GM12878 (cell line): ENCODE results near the gene CLDN34. TPM values are rescaled to one million over a fixed set of nuclear protein-coding genes. Genes with fewer than 3 reads are reported as not detected.

Experiments used
- CBFB ChIP-seq: IDR thresholded peaks from 2 replicates; pipeline ENCODE4 v1.6.1; 2016; ENCODE audit warnings: antibody characterized with exemption, low read depth
- CBX3 ChIP-seq: fragments of 200-600 bp; sonication (generic); IDR thresholded peaks from 2 replicates; pipeline ENCODE4 v1.6.1; 2016; ENCODE audit warnings: low read depth, borderline replicate concordance
- CUX1 ChIP-seq: IDR thresholded peaks from 2 replicates; pipeline ENCODE4 v1.6.1; 2012; ENCODE audit warnings: improper control_type of control experiment, low read depth, low read length; ENCODE audit not compliant: insufficient replicate concordance
- E2F4 ChIP-seq: IDR thresholded peaks from 2 replicates; pipeline ENCODE4 v1.6.1; 2012; ENCODE audit warnings: low read depth, low read length, improper control_type of control experiment
- FOXM1 ChIP-seq: IDR thresholded peaks from 2 replicates; pipeline ENCODE4 v1.6.1; 2012; ENCODE audit warnings: low read depth, mild to moderate bottlenecking, inconsistent platforms, low read length, moderate library complexity
- IRF4 ChIP-seq: IDR thresholded peaks from 2 replicates; pipeline ENCODE4 v1.6.1; 2011; ENCODE audit warnings: low read depth, low read length
- NFYB ChIP-seq: IDR thresholded peaks from 2 replicates; pipeline ENCODE4 v1.6.1; 2011; ENCODE audit warnings: low read depth, mild to moderate bottlenecking, low read length, improper control_type of control experiment, moderate library complexity; ENCODE audit not compliant: insufficient read depth
- NR2F1 ChIP-seq: fragments of 450-650 bp; conservative IDR thresholded peaks from 2 replicates; pipeline ENCODE4 v1.6.1; 2017; ENCODE audit warnings: mild to moderate bottlenecking
- PAX5 ChIP-seq: IDR thresholded peaks from 2 replicates; pipeline ENCODE4 v1.6.1; 2011; ENCODE audit warnings: low read depth, low read length, borderline replicate concordance
- RELA ChIP-seq: fragments of 450-650 bp; IDR thresholded peaks from 2 replicates; pipeline ENCODE4 v1.8.0; 2014; ENCODE audit warnings: borderline replicate concordance; ENCODE audit not compliant: partially characterized antibody
- SIN3A ChIP-seq: IDR thresholded peaks from 2 replicates; pipeline ENCODE4 v1.6.1; 2012; ENCODE audit warnings: low read depth, low read length, improper control_type of control experiment
- SIX5 ChIP-seq: IDR thresholded peaks from 2 replicates; pipeline ENCODE4 v1.6.1; 2011; ENCODE audit warnings: mild to moderate bottlenecking, low read depth, low read length, moderate library complexity; ENCODE audit not compliant: severe bottlenecking
- SREBF2 ChIP-seq: IDR thresholded peaks from 2 replicates; pipeline ENCODE4 v1.6.1; 2012; ENCODE audit warnings: mild to moderate bottlenecking, low read length
- SUZ12 ChIP-seq: fragments of 200-600 bp; sonication (generic); IDR thresholded peaks from one replicate; pipeline ENCODE4 v1.6.1; 2018; ENCODE audit warnings: antibody characterized with exemption, mild to moderate bottlenecking; ENCODE audit not compliant: unreplicated experiment
- TBL1XR1 ChIP-seq: IDR thresholded peaks from 2 replicates; pipeline ENCODE4 v1.6.1; 2012; ENCODE audit warnings: low read depth, low read length, improper control_type of control experiment
- ZBTB40 ChIP-seq: fragments of 450-650 bp; IDR thresholded peaks from 2 replicates; pipeline ENCODE4 v1.6.1; 2016; ENCODE audit warnings: mild to moderate bottlenecking, moderate library complexity, borderline replicate concordance
- ZNF217 ChIP-seq: fragments of 450-650 bp; IDR thresholded peaks from 2 replicates; pipeline ENCODE4 v1.6.1; 2017; ENCODE audit warnings: antibody characterized with exemption, mild to moderate bottlenecking
- ZNF622 ChIP-seq: fragments of 450-650 bp; IDR thresholded peaks from 2 replicates; pipeline ENCODE4 v1.6.1; 2017; ENCODE audit warnings: mild to moderate bottlenecking, inconsistent platforms
- polyA plus RNA-seq, 11 experiments: library from polyadenylated mRNA; depleted of rRNA in 4 of 11; unstranded in 6 of 11; stranded (reverse) in 5 of 11; fragments of >200 nt; fragmentation: Nextera tagmentation in 4 of 11; fragmentation: Illumina TruSeq in 1 of 11; extraction: Ambion mirVana in 4 of 11; extraction: Trizol in 1 of 11; gene quantifications; 1 replicate in 1 of 11; 2 replicates in 10 of 11; pipeline versions ENCODE4 v1.2.1 to v1.2.3, GENCODE V29; 2011 to 2016; ENCODE audit warnings: inconsistent platforms in 2 of 11, missing spikeins in 2 of 11, low read depth in 1 of 11
- total RNA-seq, 4 experiments: library from RNA; depleted of rRNA in 3 of 4; stranded (reverse); fragments of >200 nt in 3 of 4; fragmentation: Illumina TruSeq in 1 of 4; extraction: Trizol in 1 of 4; gene quantifications; 2 replicates each; pipeline versions ENCODE4 v1.2.1 to v1.2.3, GENCODE V29; 2013 to 2021
- TF ChIP-seq, protein P1 (sequence below): fragments of 450-650 bp; IDR thresholded peaks from 2 replicates; pipeline ENCODE4 v1.6.1; 2018; ENCODE audit warnings: borderline replicate concordance, mild to moderate bottlenecking; ENCODE audit not compliant: partially characterized antibody

The CLDN34 gene
- total and polyA plus RNA-seq, 10 of the 15 experiments (the other 5 are each of a cell fraction or from before 2014, with no cell fraction given) = not detected

GRCh38 chrX:9997524-9997923 is 30.4 kb downstream of the CLDN34 start (continued):
- TF ChIP-seq, protein P1, sequence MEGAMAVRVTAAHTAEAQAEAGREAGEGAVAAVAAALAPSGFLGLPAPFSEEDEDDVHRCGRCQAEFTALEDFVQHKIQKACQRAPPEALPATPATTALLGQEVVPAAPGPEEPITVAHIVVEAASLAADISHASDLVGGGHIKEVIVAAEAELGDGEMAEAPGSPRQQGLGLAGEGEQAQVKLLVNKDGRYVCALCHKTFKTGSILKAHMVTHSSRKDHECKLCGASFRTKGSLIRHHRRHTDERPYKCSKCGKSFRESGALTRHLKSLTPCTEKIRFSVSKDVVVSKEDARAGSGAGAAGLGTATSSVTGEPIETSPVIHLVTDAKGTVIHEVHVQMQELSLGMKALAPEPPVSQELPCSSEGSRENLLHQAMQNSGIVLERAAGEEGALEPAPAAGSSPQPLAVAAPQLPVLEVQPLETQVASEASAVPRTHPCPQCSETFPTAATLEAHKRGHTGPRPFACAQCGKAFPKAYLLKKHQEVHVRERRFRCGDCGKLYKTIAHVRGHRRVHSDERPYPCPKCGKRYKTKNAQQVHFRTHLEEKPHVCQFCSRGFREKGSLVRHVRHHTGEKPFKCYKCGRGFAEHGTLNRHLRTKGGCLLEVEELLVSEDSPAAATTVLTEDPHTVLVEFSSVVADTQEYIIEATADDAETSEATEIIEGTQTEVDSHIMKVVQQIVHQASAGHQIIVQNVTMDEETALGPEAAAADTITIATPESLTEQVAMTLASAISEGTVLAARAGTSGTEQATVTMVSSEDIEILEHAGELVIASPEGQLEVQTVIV = no peak
- TF ChIP-seq TBL1XR1 = no peak
- no peak for TF ChIP-seq SUZ12
- peak; percentile 33; the same call in 1 of the 2 replicates for TF ChIP-seq IRF4
- TF ChIP-seq PAX5 = peak; percentile 65; the same call in 1 of the 2 replicates
- TF ChIP-seq SIX5 = no peak
- TF ChIP-seq FOXM1 = no peak
- no peak for TF ChIP-seq E2F4
- TF ChIP-seq SREBF2 = no peak
- TF ChIP-seq CUX1 = no peak
- no peak for TF ChIP-seq CBX3
- TF ChIP-seq ZNF217 = no peak
- TF ChIP-seq NFYB = no peak
- no peak for TF ChIP-seq NR2F1
- peak; percentile 99 for TF ChIP-seq RELA
- TF ChIP-seq ZBTB40 = no peak
- TF ChIP-seq CBFB = no peak
- TF ChIP-seq ZNF622 = no peak
- no peak for TF ChIP-seq SIN3A
